WTC11 (cell line): ENCODE data around the gene EFHD2. TPM values are rescaled to one million over a fixed set of nuclear protein-coding genes. Genes with fewer than 3 reads are reported as not detected.

Experiments used
- ATAC-seq: fragments of 200-7000 bp; cut with Tn5 transposase; 2 replicates; pipeline ENCODE4 v1.10.0; 2021; ENCODE audit warnings: mild to moderate bottlenecking, moderate library complexity
- CTCF ChIA-PET: fragments of 300-600 bp; sonication (Branson Sonifier 250); formaldehyde crosslinking; loops from one replicate; lab custom pipeline; 2021; ENCODE audit warnings: antibody characterized with exemption; lab: Charles Lee
- POLR2A ChIA-PET: fragments of 350-600 bp; sonication (Branson Sonifier 250); formaldehyde crosslinking; loops from one replicate; lab custom pipeline; 2021; ENCODE audit warnings: antibody characterized with exemption; lab: Charles Lee
- DNase-seq: peaks from one replicate; pipeline ENCODE4 v3.0.0; 2021; ENCODE audit warnings: low spot score
- H3K27ac Mint-ChIP-seq: 2 replicates; pipeline ENCODE4 v1.8.0; 2021; ENCODE audit warnings: mixed read lengths
- H3K27me3 Mint-ChIP-seq: 2 replicates; pipeline ENCODE4 v1.8.0; 2021; ENCODE audit warnings: low read depth, mild to moderate bottlenecking, moderate library complexity, mixed read lengths
- H3K36me3 Mint-ChIP-seq: 2 replicates; pipeline ENCODE4 v1.8.0; 2021; ENCODE audit warnings: mixed read lengths
- H3K4me1 Mint-ChIP-seq: 2 replicates; pipeline ENCODE4 v1.8.0; 2022; ENCODE audit warnings: mixed read lengths
- H3K4me3 Mint-ChIP-seq: 2 replicates; pipeline ENCODE4 v1.8.0; 2021; ENCODE audit warnings: mild to moderate bottlenecking, moderate library complexity, mixed read lengths
- H3K9me3 Mint-ChIP-seq: 2 replicates; pipeline ENCODE4 v1.8.0; 2021; ENCODE audit warnings: mixed read lengths
- CREM ChIP-seq: sonication (generic); formaldehyde crosslinking; IDR thresholded peaks from 2 replicates; pipeline ENCODE4 v1.8.1; 2022; ENCODE audit warnings: mild to moderate bottlenecking, missing genetic modification reagents, moderate library complexity
- NFE2L1 ChIP-seq: sonication (generic); formaldehyde crosslinking; IDR thresholded peaks from 2 replicates; pipeline ENCODE4 v1.8.1; 2023; ENCODE audit warnings: missing genetic modification reagents
- NFYB ChIP-seq: sonication (generic); formaldehyde crosslinking; conservative IDR thresholded peaks from 2 replicates; pipeline ENCODE4 v1.8.0; 2022; ENCODE audit warnings: low read depth, missing genetic modification reagents
- NR3C1 ChIP-seq: sonication (generic); formaldehyde crosslinking; conservative IDR thresholded peaks from 2 replicates; pipeline ENCODE4 v1.8.1; 2023; ENCODE audit warnings: low read depth, mild to moderate bottlenecking, missing genetic modification reagents
- PRRX2 ChIP-seq: fragments of 250-450 bp; sonication (Bioruptor Pico); IDR thresholded peaks from 2 replicates; pipeline ENCODE4 v1.8.0; 2021; ENCODE audit warnings: mild to moderate bottlenecking
- SMAD4 ChIP-seq: sonication (generic); formaldehyde crosslinking; IDR thresholded peaks from 2 replicates; pipeline ENCODE4 v1.8.0; 2022; ENCODE audit warnings: mild to moderate bottlenecking, missing genetic modification reagents
- TEAD4 ChIP-seq: sonication (generic); formaldehyde crosslinking; IDR thresholded peaks from 2 replicates; pipeline ENCODE4 v1.8.0; 2022; ENCODE audit warnings: mild to moderate bottlenecking, missing genetic modification reagents
- ZNF121 ChIP-seq: sonication (generic); formaldehyde crosslinking; IDR thresholded peaks from 2 replicates; pipeline ENCODE4 v1.8.0; 2023; ENCODE audit warnings: missing genetic modification reagents
- ZNF416 ChIP-seq: fragments of 250-450 bp; sonication (Bioruptor Pico); IDR thresholded peaks from 2 replicates; pipeline ENCODE4 v1.9.0; 2021; ENCODE audit warnings: mild to moderate bottlenecking, inconsistent platforms
- total RNA-seq: library from RNA; stranded (reverse); gene quantifications from 3 replicates; pipeline ENCODE4 v1.2.3, GENCODE V29; 2021
- TF ChIP-seq, protein P1 (sequence below): sonication (generic); formaldehyde crosslinking; IDR thresholded peaks from 2 replicates; pipeline ENCODE4 v1.8.1; 2023; ENCODE audit warnings: mild to moderate bottlenecking, moderate library complexity, missing genetic modification reagents
- TF ChIP-seq, protein P2 (sequence below): sonication (generic); formaldehyde crosslinking; IDR thresholded peaks from 2 replicates; pipeline ENCODE4 v1.8.1; 2022; ENCODE audit warnings: low read depth, mild to moderate bottlenecking, moderate library complexity, missing genetic modification reagents, borderline replicate concordance
- TF ChIP-seq, protein P3 (sequence below): sonication (generic); formaldehyde crosslinking; IDR thresholded peaks from 2 replicates; pipeline ENCODE4 v1.8.1; 2023; ENCODE audit warnings: mild to moderate bottlenecking, missing genetic modification reagents, moderate library complexity
- TF ChIP-seq, protein P4 (sequence below): sonication (generic); formaldehyde crosslinking; conservative IDR thresholded peaks from 2 replicates; pipeline ENCODE4 v1.8.1; 2022; ENCODE audit warnings: mild to moderate bottlenecking, missing genetic modification reagents
- TF ChIP-seq, protein P5 (sequence below): sonication (generic); formaldehyde crosslinking; IDR thresholded peaks from 2 replicates; pipeline ENCODE4 v1.8.1; 2023; ENCODE audit warnings: mild to moderate bottlenecking, missing genetic modification reagents
- TF ChIP-seq, protein P6 (sequence below): fragments of 250-450 bp; sonication (Bioruptor Pico); IDR thresholded peaks from 2 replicates; pipeline ENCODE4 v1.8.0; 2021; ENCODE audit warnings: mild to moderate bottlenecking
- TF ChIP-seq, protein P7 (sequence below): sonication (generic); formaldehyde crosslinking; IDR thresholded peaks from 2 replicates; pipeline ENCODE4 v1.8.1; 2022; ENCODE audit warnings: missing genetic modification reagents, borderline replicate concordance
- TF ChIP-seq, protein P8 (sequence below): fragments of 250-450 bp; sonication (Bioruptor Pico); conservative IDR thresholded peaks from 2 replicates; pipeline ENCODE4 v1.9.0; 2021; ENCODE audit warnings: mild to moderate bottlenecking
- TF ChIP-seq, protein P9 (sequence below): sonication (generic); formaldehyde crosslinking; IDR thresholded peaks from 2 replicates; pipeline ENCODE4 v1.8.0; 2023; ENCODE audit warnings: missing genetic modification reagents, mild to moderate bottlenecking, borderline replicate concordance

Gene EFHD2
- total RNA-seq, 1 experiment from 2014 or later = 23.8 TPM

DNA sequence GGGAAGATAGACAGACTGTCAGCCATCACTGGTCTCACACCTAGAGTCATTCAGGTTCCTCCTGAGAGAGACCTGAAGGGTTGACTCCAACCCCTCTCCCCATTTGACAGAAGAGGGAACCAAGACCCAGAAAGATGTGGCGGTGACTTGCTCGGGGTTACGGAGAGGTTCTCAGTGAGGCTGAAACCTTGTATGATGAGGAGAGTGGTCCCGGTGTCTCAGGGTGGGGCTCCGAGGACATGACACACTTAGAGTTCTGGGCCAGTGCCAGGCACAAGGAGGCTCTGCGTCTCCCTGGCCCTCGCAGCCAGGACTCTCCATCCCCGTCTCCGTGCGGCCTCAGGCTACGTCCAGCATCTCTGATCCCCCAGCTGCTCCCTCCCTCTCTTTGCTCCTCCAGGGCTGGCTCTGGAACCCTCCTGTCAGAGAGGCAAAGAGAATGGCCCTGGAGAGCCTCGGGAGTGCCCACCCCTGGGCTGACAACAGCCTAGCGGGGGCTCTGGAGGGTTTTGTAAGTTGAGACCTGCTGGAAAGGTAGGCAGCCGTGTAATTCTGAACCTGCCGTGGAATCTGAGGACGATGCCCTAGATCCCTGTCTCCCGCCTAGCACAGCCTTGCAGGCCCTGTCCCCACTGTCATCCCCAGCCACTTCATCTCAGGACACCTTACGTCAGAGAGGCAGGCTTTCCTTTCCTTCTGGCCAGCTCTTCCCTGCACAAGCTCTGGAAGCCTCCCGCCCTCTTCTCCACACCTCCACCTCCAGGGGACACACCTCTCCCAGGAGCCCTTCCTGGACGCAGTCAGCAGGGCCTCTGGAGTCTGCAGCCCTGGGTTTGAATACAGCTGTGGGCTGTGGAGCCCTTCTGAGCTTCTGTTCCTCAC lies 4.1 kb downstream of the EFHD2 start:
- no peak overlapping the region for H3K4me3 Mint-ChIP-seq
- ChIA-PET POLR2A (no interaction called here), CTCF (interaction anchor here (1.0 to 1.5 kb wide), 3 partner anchors 18 to 90 kb away, joined by 3 to 10 read pairs (median 7); no protein-coding TSS in a partner anchor)
- TF ChIP-seq, protein P1, sequence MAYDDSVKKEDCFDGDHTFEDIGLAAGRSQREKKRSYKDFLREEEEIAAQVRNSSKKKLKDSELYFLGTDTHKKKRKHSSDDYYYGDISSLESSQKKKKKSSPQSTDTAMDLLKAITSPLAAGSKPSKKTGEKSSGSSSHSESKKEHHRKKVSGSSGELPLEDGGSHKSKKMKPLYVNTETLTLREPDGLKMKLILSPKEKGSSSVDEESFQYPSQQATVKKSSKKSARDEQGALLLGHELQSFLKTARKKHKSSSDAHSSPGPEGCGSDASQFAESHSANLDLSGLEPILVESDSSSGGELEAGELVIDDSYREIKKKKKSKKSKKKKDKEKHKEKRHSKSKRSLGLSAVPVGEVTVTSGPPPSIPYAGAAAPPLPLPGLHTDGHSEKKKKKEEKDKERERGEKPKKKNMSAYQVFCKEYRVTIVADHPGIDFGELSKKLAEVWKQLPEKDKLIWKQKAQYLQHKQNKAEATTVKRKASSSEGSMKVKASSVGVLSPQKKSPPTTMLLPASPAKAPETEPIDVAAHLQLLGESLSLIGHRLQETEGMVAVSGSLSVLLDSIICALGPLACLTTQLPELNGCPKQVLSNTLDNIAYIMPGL = no peak
- TF ChIP-seq, protein P2, sequence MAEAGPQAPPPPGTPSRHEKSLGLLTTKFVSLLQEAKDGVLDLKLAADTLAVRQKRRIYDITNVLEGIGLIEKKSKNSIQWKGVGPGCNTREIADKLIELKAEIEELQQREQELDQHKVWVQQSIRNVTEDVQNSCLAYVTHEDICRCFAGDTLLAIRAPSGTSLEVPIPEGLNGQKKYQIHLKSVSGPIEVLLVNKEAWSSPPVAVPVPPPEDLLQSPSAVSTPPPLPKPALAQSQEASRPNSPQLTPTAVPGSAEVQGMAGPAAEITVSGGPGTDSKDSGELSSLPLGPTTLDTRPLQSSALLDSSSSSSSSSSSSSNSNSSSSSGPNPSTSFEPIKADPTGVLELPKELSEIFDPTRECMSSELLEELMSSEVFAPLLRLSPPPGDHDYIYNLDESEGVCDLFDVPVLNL (CRISPR knock-in tag) = no peak
- TF ChIP-seq, protein P3, sequence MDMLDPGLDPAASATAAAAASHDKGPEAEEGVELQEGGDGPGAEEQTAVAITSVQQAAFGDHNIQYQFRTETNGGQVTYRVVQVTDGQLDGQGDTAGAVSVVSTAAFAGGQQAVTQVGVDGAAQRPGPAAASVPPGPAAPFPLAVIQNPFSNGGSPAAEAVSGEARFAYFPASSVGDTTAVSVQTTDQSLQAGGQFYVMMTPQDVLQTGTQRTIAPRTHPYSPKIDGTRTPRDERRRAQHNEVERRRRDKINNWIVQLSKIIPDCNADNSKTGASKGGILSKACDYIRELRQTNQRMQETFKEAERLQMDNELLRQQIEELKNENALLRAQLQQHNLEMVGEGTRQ (CRISPR knock-in tag) = no peak
- TF ChIP-seq, protein P4, sequence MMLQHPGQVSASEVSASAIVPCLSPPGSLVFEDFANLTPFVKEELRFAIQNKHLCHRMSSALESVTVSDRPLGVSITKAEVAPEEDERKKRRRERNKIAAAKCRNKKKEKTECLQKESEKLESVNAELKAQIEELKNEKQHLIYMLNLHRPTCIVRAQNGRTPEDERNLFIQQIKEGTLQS (CRISPR knock-in tag) = no peak
- TF ChIP-seq, protein P5, sequence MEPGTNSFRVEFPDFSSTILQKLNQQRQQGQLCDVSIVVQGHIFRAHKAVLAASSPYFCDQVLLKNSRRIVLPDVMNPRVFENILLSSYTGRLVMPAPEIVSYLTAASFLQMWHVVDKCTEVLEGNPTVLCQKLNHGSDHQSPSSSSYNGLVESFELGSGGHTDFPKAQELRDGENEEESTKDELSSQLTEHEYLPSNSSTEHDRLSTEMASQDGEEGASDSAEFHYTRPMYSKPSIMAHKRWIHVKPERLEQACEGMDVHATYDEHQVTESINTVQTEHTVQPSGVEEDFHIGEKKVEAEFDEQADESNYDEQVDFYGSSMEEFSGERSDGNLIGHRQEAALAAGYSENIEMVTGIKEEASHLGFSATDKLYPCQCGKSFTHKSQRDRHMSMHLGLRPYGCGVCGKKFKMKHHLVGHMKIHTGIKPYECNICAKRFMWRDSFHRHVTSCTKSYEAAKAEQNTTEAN (CRISPR knock-in tag) = no peak
- TF ChIP-seq NFE2L1 (CRISPR knock-in tag) (no peak), ZNF121 (no peak), NR3C1 (no peak), PRRX2 (CRISPR knock-in tag) (no peak), TEAD4 (CRISPR knock-in tag) (no peak), SMAD4 (CRISPR knock-in tag) (no peak), CREM (CRISPR knock-in tag) (no peak), ZNF416 (CRISPR knock-in tag) (no peak), NFYB (CRISPR knock-in tag) (no peak)
- TF ChIP-seq, protein P6, sequence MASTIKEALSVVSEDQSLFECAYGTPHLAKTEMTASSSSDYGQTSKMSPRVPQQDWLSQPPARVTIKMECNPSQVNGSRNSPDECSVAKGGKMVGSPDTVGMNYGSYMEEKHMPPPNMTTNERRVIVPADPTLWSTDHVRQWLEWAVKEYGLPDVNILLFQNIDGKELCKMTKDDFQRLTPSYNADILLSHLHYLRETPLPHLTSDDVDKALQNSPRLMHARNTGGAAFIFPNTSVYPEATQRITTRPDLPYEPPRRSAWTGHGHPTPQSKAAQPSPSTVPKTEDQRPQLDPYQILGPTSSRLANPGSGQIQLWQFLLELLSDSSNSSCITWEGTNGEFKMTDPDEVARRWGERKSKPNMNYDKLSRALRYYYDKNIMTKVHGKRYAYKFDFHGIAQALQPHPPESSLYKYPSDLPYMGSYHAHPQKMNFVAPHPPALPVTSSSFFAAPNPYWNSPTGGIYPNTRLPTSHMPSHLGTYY (CRISPR knock-in tag) = no peak
- TF ChIP-seq, protein P7, sequence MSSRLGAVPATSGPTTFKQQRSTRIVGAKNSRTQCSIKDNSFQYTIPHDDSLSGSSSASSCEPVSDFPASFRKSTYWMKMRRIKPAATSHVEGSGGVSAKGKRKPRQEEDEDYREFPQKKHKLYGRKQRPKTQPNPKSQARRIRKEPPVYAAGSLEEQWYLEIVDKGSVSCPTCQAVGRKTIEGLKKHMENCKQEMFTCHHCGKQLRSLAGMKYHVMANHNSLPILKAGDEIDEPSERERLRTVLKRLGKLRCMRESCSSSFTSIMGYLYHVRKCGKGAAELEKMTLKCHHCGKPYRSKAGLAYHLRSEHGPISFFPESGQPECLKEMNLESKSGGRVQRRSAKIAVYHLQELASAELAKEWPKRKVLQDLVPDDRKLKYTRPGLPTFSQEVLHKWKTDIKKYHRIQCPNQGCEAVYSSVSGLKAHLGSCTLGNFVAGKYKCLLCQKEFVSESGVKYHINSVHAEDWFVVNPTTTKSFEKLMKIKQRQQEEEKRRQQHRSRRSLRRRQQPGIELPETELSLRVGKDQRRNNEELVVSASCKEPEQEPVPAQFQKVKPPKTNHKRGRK (CRISPR knock-in tag) = no peak
- TF ChIP-seq, protein P8, sequence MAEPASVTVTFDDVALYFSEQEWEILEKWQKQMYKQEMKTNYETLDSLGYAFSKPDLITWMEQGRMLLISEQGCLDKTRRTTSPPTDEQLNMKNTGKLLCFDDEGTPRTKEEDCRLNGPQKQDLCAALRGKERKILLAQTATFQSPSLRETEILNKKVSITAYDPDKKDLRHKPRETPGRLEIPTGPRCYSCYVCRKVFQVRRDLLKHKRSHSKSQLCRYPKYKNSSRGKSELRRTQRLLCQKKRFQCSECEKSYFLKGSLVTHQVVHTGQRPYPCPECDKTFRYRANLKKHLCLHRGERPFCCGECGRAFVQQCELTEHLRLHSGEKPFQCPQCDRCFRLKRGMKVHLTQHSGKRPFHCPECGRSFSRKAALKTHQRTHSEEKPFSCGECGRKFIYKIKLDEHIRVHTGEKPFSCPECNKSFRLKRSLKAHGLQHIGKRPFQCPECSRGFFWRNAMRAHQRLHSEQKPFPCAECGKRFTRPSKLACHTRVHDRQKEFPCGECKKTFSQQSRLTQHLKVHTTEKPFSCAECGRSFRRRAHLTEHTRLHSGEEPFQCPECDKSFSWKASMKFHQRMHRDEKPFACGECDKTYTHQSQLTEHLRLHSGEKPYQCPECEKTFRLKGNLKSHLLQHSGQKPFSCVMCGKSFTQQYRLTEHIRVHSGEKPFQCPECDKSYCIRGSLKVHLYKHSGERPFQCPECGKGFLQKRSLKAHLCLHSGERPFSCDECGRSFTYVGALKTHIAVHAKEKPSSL (CRISPR knock-in tag) = no peak
- TF ChIP-seq, protein P9, sequence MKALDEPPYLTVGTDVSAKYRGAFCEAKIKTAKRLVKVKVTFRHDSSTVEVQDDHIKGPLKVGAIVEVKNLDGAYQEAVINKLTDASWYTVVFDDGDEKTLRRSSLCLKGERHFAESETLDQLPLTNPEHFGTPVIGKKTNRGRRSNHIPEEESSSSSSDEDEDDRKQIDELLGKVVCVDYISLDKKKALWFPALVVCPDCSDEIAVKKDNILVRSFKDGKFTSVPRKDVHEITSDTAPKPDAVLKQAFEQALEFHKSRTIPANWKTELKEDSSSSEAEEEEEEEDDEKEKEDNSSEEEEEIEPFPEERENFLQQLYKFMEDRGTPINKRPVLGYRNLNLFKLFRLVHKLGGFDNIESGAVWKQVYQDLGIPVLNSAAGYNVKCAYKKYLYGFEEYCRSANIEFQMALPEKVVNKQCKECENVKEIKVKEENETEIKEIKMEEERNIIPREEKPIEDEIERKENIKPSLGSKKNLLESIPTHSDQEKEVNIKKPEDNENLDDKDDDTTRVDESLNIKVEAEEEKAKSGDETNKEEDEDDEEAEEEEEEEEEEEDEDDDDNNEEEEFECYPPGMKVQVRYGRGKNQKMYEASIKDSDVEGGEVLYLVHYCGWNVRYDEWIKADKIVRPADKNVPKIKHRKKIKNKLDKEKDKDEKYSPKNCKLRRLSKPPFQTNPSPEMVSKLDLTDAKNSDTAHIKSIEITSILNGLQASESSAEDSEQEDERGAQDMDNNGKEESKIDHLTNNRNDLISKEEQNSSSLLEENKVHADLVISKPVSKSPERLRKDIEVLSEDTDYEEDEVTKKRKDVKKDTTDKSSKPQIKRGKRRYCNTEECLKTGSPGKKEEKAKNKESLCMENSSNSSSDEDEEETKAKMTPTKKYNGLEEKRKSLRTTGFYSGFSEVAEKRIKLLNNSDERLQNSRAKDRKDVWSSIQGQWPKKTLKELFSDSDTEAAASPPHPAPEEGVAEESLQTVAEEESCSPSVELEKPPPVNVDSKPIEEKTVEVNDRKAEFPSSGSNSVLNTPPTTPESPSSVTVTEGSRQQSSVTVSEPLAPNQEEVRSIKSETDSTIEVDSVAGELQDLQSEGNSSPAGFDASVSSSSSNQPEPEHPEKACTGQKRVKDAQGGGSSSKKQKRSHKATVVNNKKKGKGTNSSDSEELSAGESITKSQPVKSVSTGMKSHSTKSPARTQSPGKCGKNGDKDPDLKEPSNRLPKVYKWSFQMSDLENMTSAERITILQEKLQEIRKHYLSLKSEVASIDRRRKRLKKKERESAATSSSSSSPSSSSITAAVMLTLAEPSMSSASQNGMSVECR = no peak
- no peak overlapping the region for H3K27ac Mint-ChIP-seq
- DNase-seq (no peak), ATAC-seq (no peak)
- peaks cover 23% of the 10 kb centered on the region for H3K4me1 Mint-ChIP-seq
- no peaks in the 10 kb centered on the region for H3K36me3 Mint-ChIP-seq
- no peaks in the 10 kb centered on the region for H3K9me3 Mint-ChIP-seq
- peaks cover 26% of the 10 kb centered on the region for H3K27me3 Mint-ChIP-seq
